Measurements from ENCODE around the gene OR4B1.

The OR4B1 gene

GRCh38 chr11:48261600-48261999 is 45.0 kb downstream of the OR4B1 start:
- Histone ChIP-seq H3K4me3 (ENCODE audit: low read depth, low read length) (no peak overlapping the region), H2AFZ (ENCODE audit: low read length, unreplicated experiment) (no peak overlapping the region), H3K27me3 (ENCODE audit: insufficient read depth, low read length) (no peaks in the 10 kb centered on the region)

GRCh38 chr11:48263423-48263911 is 46.9 kb downstream of the OR4B1 start, which contains the start of gene OR4X1:
OR4X1 (plus strand) TSS chr11:48263861; CDS start chr11:48263861, 0 bp downstream.
- H3K79me2 ChIP-seq (ENCODE audit: control insufficient read depth, insufficient read depth, low read length, unreplicated experiment), result no peaks in the 10 kb centered on the region
- H3K27ac ChIP-seq (ENCODE audit: low read depth, low read length), result no peak within 1 kb of the TSS
- H3K27me3 ChIP-seq (ENCODE audit: insufficient read depth, low read length), result no peaks in the 10 kb centered on the region
- no peaks in the 10 kb centered on the region for H3K36me3 ChIP-seq (ENCODE audit: insufficient read depth, low read length)
- H3K4me1 ChIP-seq (ENCODE audit: control insufficient read depth, insufficient read depth, low read length, unreplicated experiment), result no peaks in the 10 kb centered on the region
- H2AFZ ChIP-seq (ENCODE audit: low read length, unreplicated experiment), result no peak within 1 kb of the TSS
- H3K4me3 ChIP-seq (ENCODE audit: low read depth, low read length), result no peak within 1 kb of the TSS

More at GRCh38 chr11:48261600-48261999, 45.0 kb downstream of the OR4B1 start:
- Histone ChIP-seq H3K27ac (ENCODE audit: low read depth, low read length) (no peak overlapping the region), H3K4me1 (ENCODE audit: control insufficient read depth, insufficient read depth, low read length, unreplicated experiment) (no peaks in the 10 kb centered on the region), H3K36me3 (ENCODE audit: insufficient read depth, low read length) (no peaks in the 10 kb centered on the region), H3K79me2 (ENCODE audit: control insufficient read depth, insufficient read depth, low read length, unreplicated experiment) (no peaks in the 10 kb centered on the region)
